Upper lobe of left lung (tissue), 4 donors: ENCODE results near the gene KIF21B.

Experiments used
- CTCF ChIP-seq, 6 experiments: fragments of 450-650 bp in 4 of 6; fragments of 200-600 bp in 2 of 6; sonication (generic) in 2 of 6; IDR thresholded peaks; one replicate each; pipeline ENCODE4 v1.5.1; 2016 to 2019; ENCODE audit warnings: antibody characterized with exemption in 6 of 6
- EP300 ChIP-seq, 4 donors: sonication (generic); formaldehyde crosslinking; IDR thresholded peaks; one replicate each; pipeline ENCODE4 v1.5.1; 2017; ENCODE audit warnings: antibody characterized with exemption in 4 of 4, control low read depth in 2 of 4
- POLR2AphosphoS5 ChIP-seq, 2 donors: sonication (generic); formaldehyde crosslinking; IDR thresholded peaks; one replicate each; pipeline ENCODE4 v1.5.1; 2017; ENCODE audit warnings: antibody characterized with exemption in 2 of 2

- TF ChIP-seq CTCF (IDR thresholded peaks at IDR 0.05) (no peak), EP300 (IDR thresholded peaks at IDR 0.05) (no peak), POLR2AphosphoS5 (IDR thresholded peaks at IDR 0.05) (no peak)
Observed at GRCh38 chr1:200976634-200977033, 46.9 kb downstream of the KIF21B start.
